ENCODE measurements around the gene S100P. TPM values are rescaled to one million over a fixed set of nuclear protein-coding genes. Genes with fewer than 3 reads are reported as not detected.

Gene S100P
- total RNA-seq, 2 experiments from 2014 or later, result not detected

DNA sequence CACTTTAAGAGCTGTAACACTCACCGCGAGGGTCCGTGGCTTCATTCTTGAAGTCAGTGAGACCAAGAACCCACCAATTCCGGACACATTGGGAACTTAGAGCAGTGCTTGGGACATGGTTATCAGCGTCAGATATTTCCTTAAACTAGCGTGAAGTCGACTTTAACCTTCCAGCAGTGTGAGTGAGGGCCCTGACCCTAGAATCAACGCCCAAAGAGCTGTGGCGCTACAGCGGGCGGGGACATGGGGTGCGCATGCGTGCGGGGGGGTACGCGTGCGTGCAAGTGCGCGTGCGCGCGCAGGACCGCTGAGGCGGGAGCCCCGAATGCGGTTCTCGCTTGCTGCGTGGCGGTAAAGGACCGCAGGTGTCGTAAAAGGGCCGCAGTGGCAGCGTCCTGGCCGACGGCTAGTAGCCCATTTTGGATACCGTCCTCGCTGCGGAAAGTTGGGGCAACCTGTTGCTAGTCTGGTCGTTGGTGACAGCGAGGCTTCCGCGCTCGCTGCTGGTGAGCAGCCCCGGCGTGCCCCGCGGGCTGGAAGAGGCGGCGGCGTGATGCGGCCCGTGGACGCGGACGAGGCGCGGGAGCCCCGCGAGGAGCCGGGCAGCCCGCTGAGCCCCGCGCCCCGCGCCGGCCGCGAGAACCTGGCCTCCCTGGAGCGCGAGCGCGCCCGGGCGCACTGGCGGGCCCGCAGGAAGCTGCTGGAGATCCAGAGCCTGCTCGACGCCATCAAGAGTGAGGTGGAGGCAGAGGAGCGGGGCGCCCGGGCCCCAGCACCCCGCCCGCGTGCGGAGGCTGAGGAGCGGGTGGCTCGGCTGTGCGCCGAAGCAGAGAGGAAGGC lies 19.8 kb upstream of the S100P start:
- peak; percentile 93 for DNase-seq (ENCODE audit: low spot score)
- no peaks in the 10 kb centered on the region for H3K9me3 ChIP-seq (ENCODE audit: low read length)
- H3K79me2 ChIP-seq (ENCODE audit: insufficient read depth, low read depth, low read length), result peaks cover 25% of the 10 kb centered on the region
- CTCF ChIA-PET (ENCODE audit: unreplicated experiment), result interaction anchor here (0.9 to 1.3 kb wide), 4 partner anchors 35 to 45 kb away, joined by 3 read pairs; no protein-coding TSS in a partner anchor
- H3K4me2 ChIP-seq (ENCODE audit: low read length), result peak overlapping the region; percentile 77
- H2AFZ ChIP-seq (ENCODE audit: low read length), result peak overlapping the region; percentile 88; the same call in 1 of the 2 replicates
- POLR2A ChIA-PET, result interaction anchor here (0.6 to 2.1 kb wide), 20 partner anchors 10 to 1761 kb away, joined by 3 to 12 read pairs (median 4); partner anchors contain the start of genes MRFAP1 and MRFAP1L1
- H4K20me1 ChIP-seq (ENCODE audit: insufficient read depth, low read length), result peaks cover 13% of the 10 kb centered on the region
- peak overlapping the region; percentile 85 for H3K27ac ChIP-seq (ENCODE audit: low read depth, low read length, poor library complexity, severe bottlenecking)
- H3K4me1 ChIP-seq (ENCODE audit: insufficient read depth, low read length, poor library complexity, severe bottlenecking), result peaks cover 24% of the 10 kb centered on the region
- TSS peak; percentile 82 for BruUV-seq (replicated peaks)
- H3K4me3 ChIP-seq (ENCODE audit: low read depth, low read length, poor library complexity, severe bottlenecking), result peak overlapping the region; percentile 78
- peaks cover 35% of the 10 kb centered on the region for H3K36me3 ChIP-seq (ENCODE audit: insufficient read depth, low read length)
- no peak for TF ChIP-seq EZH2phosphoT487 (IDR thresholded peaks at IDR 0.05; ENCODE audit: borderline replicate concordance, low read depth, low read length)
- TF ChIP-seq, protein P1, sequence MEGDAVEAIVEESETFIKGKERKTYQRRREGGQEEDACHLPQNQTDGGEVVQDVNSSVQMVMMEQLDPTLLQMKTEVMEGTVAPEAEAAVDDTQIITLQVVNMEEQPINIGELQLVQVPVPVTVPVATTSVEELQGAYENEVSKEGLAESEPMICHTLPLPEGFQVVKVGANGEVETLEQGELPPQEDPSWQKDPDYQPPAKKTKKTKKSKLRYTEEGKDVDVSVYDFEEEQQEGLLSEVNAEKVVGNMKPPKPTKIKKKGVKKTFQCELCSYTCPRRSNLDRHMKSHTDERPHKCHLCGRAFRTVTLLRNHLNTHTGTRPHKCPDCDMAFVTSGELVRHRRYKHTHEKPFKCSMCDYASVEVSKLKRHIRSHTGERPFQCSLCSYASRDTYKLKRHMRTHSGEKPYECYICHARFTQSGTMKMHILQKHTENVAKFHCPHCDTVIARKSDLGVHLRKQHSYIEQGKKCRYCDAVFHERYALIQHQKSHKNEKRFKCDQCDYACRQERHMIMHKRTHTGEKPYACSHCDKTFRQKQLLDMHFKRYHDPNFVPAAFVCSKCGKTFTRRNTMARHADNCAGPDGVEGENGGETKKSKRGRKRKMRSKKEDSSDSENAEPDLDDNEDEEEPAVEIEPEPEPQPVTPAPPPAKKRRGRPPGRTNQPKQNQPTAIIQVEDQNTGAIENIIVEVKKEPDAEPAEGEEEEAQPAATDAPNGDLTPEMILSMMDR (conservative IDR thresholded peaks at IDR 0.05; ENCODE audit: low read length), result no peak
- intact Hi-C loops (cut with micrococcal nuclease; ENCODE audit: unreplicated experiment), result loop anchor here (1.0 to 2.0 kb wide), 4 partner anchors 34 to 394 kb away; partner anchors contain the start of genes BLOC1S4, GRPEL1, MRFAP1 and MRFAP1L1
- no peaks in the 10 kb centered on the region for H3K9me2 ChIP-seq (ENCODE audit: insufficient read depth, low read length)

DNA sequence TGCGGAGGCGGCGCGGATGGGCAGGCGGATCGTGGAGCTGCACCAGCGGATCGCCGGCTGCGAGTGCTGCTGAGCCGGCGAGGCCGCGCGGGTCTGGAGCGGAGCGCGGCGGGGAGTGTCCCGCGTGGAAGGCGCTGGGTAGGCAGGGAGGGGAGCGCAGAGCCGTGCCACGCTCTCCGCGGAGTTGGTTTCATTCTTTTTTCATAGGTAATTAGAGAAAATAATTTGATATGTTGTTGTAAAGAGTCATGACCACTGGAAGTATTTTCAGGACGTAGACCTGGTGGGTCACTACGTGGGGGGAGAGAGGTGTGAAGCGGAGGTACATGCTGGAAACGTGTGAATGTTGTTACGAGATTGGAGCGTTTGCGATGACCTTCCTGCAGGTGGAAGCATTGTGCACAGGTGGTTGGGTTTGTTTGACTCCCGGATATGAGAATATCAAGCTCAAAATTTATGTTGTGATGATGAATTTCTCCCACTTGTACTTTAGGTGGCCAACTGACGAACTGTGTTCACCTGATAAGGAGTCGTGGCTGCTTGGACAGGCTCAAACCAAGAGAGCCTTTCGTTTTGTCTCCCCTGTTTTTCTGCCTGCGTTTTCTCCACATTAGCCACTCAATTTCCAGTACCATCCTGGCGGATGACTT lies 19.1 kb upstream of the S100P start:
- BruUV-seq (replicated peaks), result no TSS peak
- Histone ChIP-seq H2AFZ (ENCODE audit: low read length) (no peak overlapping the region), H4K20me1 (ENCODE audit: insufficient read depth, low read length) (peaks cover 13% of the 10 kb centered on the region), H3K9me3 (ENCODE audit: low read length) (no peaks in the 10 kb centered on the region), H3K4me1 (ENCODE audit: insufficient read depth, low read length, poor library complexity, severe bottlenecking) (peaks cover 24% of the 10 kb centered on the region), H3K36me3 (ENCODE audit: insufficient read depth, low read length) (peaks cover 40% of the 10 kb centered on the region), H3K9me2 (ENCODE audit: insufficient read depth, low read length) (no peaks in the 10 kb centered on the region), H3K27ac (ENCODE audit: low read depth, low read length, poor library complexity, severe bottlenecking) (peak overlapping the region; percentile 85), H3K4me2 (ENCODE audit: low read length) (peak overlapping the region; percentile 77), H3K4me3 (ENCODE audit: low read depth, low read length, poor library complexity, severe bottlenecking) (peak overlapping the region; percentile 78), H3K79me2 (ENCODE audit: insufficient read depth, low read depth, low read length) (peaks cover 25% of the 10 kb centered on the region)
- intact Hi-C loops (cut with micrococcal nuclease; ENCODE audit: unreplicated experiment), result loop anchor here (1.0 to 2.0 kb wide), 4 partner anchors 34 to 394 kb away; partner anchors contain the start of genes BLOC1S4, GRPEL1, MRFAP1 and MRFAP1L1
- POLR2A ChIA-PET, result interaction anchor here (0.6 to 1.8 kb wide), 7 partner anchors 25 to 100 kb away, joined by 3 to 10 read pairs (median 4); no protein-coding TSS in a partner anchor
- CTCF ChIA-PET (ENCODE audit: unreplicated experiment), result interaction anchor here (0.6 to 1.3 kb wide), 3 partner anchors 12 to 43 kb away, joined by 3 read pairs; no protein-coding TSS in a partner anchor
- DNase-seq (ENCODE audit: low spot score), result peak; percentile 72
- TF ChIP-seq EZH2phosphoT487 (IDR thresholded peaks at IDR 0.05; ENCODE audit: borderline replicate concordance, low read depth, low read length), result no peak
- TF ChIP-seq, protein P1 (conservative IDR thresholded peaks at IDR 0.05; ENCODE audit: low read length), result peak; percentile 72

Measured in OCI-LY7 (cell line).